GM18858 (cell line): ENCODE results near the gene AFTPH.
A peak's percentile ranks its signal among the peaks of the same experiment; 100 is the strongest.

Source experiments
- ATAC-seq: cut with Tn5 transposase; IDR thresholded peaks from one replicate; pipeline ENCODE4 v1.9.1; 2021; ENCODE audit not compliant: unreplicated experiment

The AFTPH gene

DNA sequence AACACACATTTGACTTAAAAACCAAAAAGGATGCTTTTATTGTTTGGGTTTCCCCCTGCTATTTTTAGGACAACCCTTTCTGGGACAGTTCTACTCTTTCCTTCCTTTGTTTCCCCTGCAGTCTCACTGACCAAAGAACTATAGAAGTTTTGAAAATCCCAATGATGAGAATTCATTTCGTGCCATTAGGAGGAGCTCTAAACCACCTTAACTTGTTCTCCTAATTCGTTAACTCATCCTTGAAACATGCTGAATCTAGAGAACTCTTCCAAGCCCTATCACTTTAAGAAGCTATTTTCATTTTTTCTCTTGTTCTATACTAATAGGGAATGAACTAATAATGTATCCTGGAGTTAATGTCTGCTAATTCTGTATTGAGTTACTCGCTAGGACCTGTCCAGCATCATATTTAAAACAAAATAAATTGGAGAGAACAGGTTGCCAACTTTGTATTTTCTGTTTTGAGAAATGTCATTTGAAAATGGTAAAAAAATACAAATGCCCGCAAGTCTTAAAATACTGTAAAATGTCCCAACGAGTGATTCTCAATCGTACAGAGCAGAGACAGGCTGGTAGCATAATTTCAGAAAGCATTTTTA is 62.9 kb downstream of the AFTPH start:
- ATAC-seq, result no peak

DNA sequence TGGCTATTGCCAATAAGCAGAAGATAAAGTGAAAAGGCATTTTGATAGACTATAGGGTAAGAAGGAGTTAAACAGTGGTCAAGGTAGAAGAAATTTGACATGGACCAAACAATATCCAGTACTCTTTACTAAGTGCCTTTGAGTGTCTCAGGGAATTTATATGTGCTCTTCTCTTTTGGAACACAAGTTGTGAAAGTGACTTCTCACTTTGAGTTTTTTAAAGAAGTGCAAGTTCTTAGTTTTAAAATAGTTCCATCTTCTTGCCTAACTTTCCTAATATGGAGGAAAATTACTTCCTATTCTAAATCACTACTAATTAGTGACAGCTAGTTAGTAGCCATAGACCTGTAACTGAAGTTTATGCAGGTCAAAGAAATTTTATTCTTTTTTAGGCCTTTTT is 63.4 kb downstream of the AFTPH start:
- ATAC-seq, result no peak

DNA sequence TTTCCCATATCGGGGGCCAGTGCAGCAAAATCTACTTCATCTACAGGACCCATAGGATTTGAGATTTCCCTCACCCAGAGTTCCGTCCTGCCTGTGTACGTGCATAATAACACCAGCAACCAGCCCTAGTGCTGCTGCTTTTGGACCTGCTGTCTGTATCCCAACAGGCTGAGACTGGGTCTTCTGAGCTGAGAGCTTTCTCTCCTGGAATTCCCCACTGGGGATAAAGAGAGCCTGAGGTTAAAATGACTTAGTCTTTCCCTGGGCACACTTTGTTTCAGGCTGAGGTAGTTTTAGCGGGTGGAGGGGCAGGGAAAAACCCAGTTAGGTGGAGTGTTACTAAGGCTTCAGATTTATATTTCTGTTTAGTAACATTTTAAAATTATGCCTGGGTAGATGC is 67.1 kb downstream of the AFTPH start:
- no peak for ATAC-seq

DNA sequence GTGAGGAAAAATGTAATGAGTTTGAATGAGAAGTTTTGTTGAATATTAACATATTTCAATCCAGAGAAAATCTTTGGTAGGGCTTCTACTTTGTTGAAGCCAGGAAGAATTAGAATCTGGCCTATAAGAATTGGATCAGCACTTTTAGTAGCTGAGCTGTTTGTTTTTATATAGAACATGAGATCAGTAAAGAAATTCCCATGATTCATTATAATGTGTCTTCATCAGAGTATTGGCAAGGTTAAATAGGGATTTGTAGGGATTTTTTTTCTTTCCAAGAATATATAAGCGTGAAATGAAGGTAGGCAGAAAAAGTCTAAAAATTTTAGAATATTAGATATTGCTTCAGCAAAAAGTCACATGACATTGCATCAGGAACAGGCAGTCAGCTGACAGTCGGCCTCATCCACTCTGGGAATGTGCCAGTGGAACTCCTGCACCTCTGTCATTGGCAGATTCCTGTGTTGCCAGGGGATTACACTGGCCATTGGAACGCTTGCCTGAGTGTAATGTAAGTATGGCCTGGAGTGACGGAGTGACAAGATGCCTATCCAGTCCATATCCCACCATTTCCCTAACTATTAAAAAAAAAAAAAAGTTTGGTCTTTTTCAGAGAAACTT is 69.0 kb downstream of the AFTPH start:
- ATAC-seq, result no peak

- no peak for ATAC-seq
These were observed 70.3 kb downstream of the AFTPH start for GRCh38 chr2:64594226-64594989.

- no peak for ATAC-seq
These were observed 71.5 kb downstream of the AFTPH start for GRCh38 chr2:64595397-64596176.

- no peak for ATAC-seq
These were observed 74.1 kb downstream of the AFTPH start for GRCh38 chr2:64598226-64598625.

DNA sequence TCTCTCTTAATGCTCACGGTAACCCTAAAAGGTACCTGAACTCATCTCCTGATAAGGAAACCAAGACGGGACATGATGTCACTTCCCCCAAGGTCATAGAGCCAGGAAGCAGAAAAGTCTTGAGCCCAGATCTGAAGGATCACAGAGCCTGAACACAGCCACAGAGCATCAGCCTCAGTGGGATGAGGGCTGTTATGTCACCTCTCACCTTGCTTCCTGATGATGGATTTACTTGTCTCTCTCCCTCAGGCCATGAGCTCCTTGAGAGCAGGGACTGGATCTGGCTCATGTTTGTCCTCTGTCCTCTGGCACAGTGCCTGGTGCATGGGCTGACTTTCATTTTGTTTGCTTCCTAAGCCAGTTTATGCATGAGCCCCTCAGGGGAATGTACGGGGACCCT is 75.3 kb downstream of the AFTPH start:
- ATAC-seq, result no peak

DNA sequence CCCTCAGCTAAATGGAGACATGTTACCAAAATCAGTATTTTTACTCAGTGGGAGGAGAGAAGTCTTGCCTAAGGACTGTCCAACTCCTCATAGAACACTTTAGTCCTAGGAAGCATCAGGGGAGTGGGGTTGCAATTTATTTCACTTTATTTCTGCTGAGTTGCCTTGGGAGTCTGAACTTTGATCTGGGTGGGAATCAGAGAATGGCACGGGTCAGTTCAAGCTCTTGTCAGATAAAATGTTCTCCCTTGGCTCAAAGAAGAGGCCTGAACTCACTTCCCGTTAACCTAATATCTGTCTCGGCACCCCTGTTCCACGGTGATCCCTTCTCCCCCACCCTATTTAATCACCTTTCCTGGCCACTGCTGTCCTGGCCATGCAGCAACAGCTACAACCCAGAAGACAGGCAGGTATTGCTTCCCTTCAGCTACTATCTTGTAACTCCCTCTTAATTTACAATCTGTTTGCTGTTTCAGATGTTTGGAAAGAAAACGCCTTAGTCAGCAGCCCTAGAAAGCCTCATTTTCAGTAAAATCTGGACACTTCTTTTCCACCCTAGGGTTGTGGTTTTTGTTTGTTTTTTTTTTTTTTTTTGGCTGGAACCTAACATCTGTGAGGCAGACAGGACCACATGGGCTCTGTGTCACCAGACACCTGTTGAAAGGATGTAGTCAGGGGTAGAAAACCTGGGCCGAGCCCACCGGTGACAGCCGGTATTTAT is 77.1 kb downstream of the AFTPH start:
- ATAC-seq, result no peak

DNA sequence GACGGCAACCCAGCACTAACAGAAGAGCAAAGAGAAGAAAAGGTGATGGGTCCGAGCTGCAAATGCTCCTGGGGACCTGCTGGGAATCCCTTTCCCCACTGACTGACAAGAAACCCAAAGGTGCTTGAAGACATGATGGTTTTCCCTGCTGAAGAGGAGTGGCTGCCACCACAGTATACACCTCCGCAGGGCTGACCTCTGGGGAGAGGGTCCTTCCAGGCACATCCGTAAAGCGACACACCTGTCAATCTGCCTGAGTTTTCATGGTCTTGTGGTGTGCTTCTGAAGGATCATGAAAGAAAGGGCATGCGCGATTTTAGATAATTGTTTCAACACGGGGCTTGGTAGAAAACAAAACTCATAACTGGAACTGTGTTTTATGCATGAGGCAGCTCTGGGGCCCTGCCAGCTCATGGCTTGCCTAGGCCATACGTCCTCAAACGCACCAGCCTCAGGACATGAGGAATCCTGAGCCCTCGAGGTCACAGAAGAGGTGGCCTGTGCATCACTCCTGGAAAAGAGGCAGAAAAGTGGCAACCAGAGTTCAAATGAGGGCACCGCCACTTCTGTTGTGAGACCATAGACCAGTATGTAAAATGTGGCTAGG is 77.8 kb downstream of the AFTPH start:
- ATAC-seq, result no peak

DNA sequence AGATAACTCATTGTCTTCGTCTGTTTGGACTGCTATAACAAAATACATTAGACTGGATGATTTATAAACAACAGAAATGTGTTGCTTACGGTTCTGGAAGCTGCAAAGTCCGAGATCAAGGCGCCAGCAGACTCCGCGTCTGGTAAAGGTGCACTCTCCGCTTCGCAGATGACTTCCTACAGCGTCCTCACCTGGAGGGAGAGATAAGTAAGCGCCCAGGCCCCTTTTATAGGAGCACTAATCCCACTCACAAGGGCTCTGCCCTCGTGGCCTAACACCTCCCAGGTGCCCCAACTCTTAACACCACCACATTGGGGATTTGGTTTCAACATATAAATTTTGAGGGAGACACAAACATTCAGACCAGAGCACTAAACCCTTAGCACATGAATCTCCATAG is 78.3 kb downstream of the AFTPH start:
- ATAC-seq, result no peak

GRCh38 chr2:64604155-64604554 is 80.0 kb downstream of the AFTPH start:
- ATAC-seq, result no peak

GRCh38 chr2:64605026-64605471 is 80.9 kb downstream of the AFTPH start:
- no peak for ATAC-seq

- ATAC-seq, result no peak
These were observed 81.9 kb downstream of the AFTPH start for GRCh38 chr2:64605991-64606478.

- peak; percentile 83 for ATAC-seq
These were observed 82.6 kb downstream of the AFTPH start for GRCh38 chr2:64606479-64607363.

GRCh38 chr2:64607381-64608304 is 83.5 kb downstream of the AFTPH start:
- ATAC-seq, result no peak

GRCh38 chr2:64608867-64609226 is 84.7 kb downstream of the AFTPH start:
- no peak for ATAC-seq

GRCh38 chr2:64609227-64609941 is 85.3 kb downstream of the AFTPH start:
- ATAC-seq, result no peak
